Activated naive CD8-positive, alpha-beta T cell (primary cell): ENCODE data around the gene WEE1.
"Not testable (repeated sequence)": the region's sequence is repeated elsewhere in the genome, so short reads cannot be mapped to it uniquely, and the experiment has no call there.

Experiments
- H3K27ac Mint-ChIP-seq: one replicate; pipeline ENCODE4 v1.8.0; 2021; ENCODE audit warnings: mixed read lengths
- H3K27me3 Mint-ChIP-seq: one replicate; pipeline ENCODE4 v1.8.0; 2021; ENCODE audit warnings: mixed read lengths
- H3K36me3 Mint-ChIP-seq: one replicate; pipeline ENCODE4 v1.8.0; 2021; ENCODE audit warnings: mixed read lengths
- H3K4me1 Mint-ChIP-seq: one replicate; pipeline ENCODE4 v1.8.0; 2021; ENCODE audit warnings: low read depth, mixed read lengths
- H3K4me3 Mint-ChIP-seq: one replicate; pipeline ENCODE4 v1.8.0; 2021; ENCODE audit warnings: mild to moderate bottlenecking, mixed read lengths
- H3K9me3 Mint-ChIP-seq: one replicate; pipeline ENCODE4 v1.8.0; 2021; ENCODE audit warnings: low read depth, mixed read lengths

Gene WEE1

GRCh38 chr11:9573052-9573774 is at the start of gene WEE1:
Gene WEE1 (plus strand): TSS chr11:9573670. CDS start chr11:9573934, 264 bp downstream.
- Mint-ChIP-seq H3K27ac (peak within 1 kb of the TSS; percentile 58), H3K4me3 (peak within 1 kb of the TSS; percentile 92), H3K36me3 (peaks cover 11% of the 10 kb centered on the region), H3K27me3 (peaks cover 8% of the 10 kb centered on the region), H3K4me1 (peaks cover 24% of the 10 kb centered on the region), H3K9me3 (no peaks in the 10 kb centered on the region)

- H3K27me3 Mint-ChIP-seq = no peaks in the 10 kb centered on the region
- H3K4me1 Mint-ChIP-seq = no peaks in the 10 kb centered on the region
- peaks cover 7% of the 10 kb centered on the region for H3K36me3 Mint-ChIP-seq
- H3K27ac Mint-ChIP-seq = no peak overlapping the region
- H3K4me3 Mint-ChIP-seq = no peak overlapping the region
- no peaks in the 10 kb centered on the region for H3K9me3 Mint-ChIP-seq
Measured at GRCh38 chr11:9524001-9524400, 49.5 kb upstream of the WEE1 start.

GRCh38 chr11:9525116-9525515 is 48.4 kb upstream of the WEE1 start:
- Mint-ChIP-seq H3K36me3 (peaks cover 7% of the 10 kb centered on the region), H3K4me3 (no peak overlapping the region), H3K9me3 (no peaks in the 10 kb centered on the region), H3K4me1 (no peaks in the 10 kb centered on the region), H3K27me3 (no peaks in the 10 kb centered on the region), H3K27ac (no peak overlapping the region)

GRCh38 chr11:9527481-9528135 is 45.9 kb upstream of the WEE1 start:
- no peaks in the 10 kb centered on the region for H3K9me3 Mint-ChIP-seq
- H3K4me3 Mint-ChIP-seq = no peak overlapping the region
- H3K27ac Mint-ChIP-seq = no peak overlapping the region
- no peaks in the 10 kb centered on the region for H3K27me3 Mint-ChIP-seq
- H3K36me3 Mint-ChIP-seq = peaks cover 7% of the 10 kb centered on the region
- no peaks in the 10 kb centered on the region for H3K4me1 Mint-ChIP-seq

GRCh38 chr11:9528136-9528501 is 45.4 kb upstream of the WEE1 start:
- Mint-ChIP-seq H3K4me3 (no peak overlapping the region), H3K4me1 (no peaks in the 10 kb centered on the region), H3K27ac (no peak overlapping the region), H3K9me3 (no peaks in the 10 kb centered on the region), H3K27me3 (no peaks in the 10 kb centered on the region), H3K36me3 (peaks cover 5% of the 10 kb centered on the region)

GRCh38 chr11:9528573-9529333 is 44.7 kb upstream of the WEE1 start:
- Mint-ChIP-seq H3K4me3 (no peak overlapping the region), H3K4me1 (no peaks in the 10 kb centered on the region), H3K27ac (no peak overlapping the region), H3K36me3 (peaks cover 5% of the 10 kb centered on the region), H3K27me3 (no peaks in the 10 kb centered on the region), H3K9me3 (no peaks in the 10 kb centered on the region)

- Mint-ChIP-seq H3K36me3 (peaks cover 5% of the 10 kb centered on the region), H3K9me3 (no peaks in the 10 kb centered on the region), H3K27me3 (no peaks in the 10 kb centered on the region), H3K4me1 (no peaks in the 10 kb centered on the region), H3K27ac (no peak overlapping the region), H3K4me3 (no peak overlapping the region)
Measured at GRCh38 chr11:9529334-9529650, 44.2 kb upstream of the WEE1 start.

GRCh38 chr11:9530020-9530621 is 43.3 kb upstream of the WEE1 start:
- H3K36me3 Mint-ChIP-seq = peaks cover 5% of the 10 kb centered on the region
- H3K9me3 Mint-ChIP-seq = no peaks in the 10 kb centered on the region
- H3K4me3 Mint-ChIP-seq = no peak overlapping the region
- H3K27ac Mint-ChIP-seq = no peak overlapping the region
- no peaks in the 10 kb centered on the region for H3K4me1 Mint-ChIP-seq
- no peaks in the 10 kb centered on the region for H3K27me3 Mint-ChIP-seq

GRCh38 chr11:9530901-9531625 is 42.4 kb upstream of the WEE1 start:
- no peaks in the 10 kb centered on the region for H3K9me3 Mint-ChIP-seq
- H3K27me3 Mint-ChIP-seq = no peaks in the 10 kb centered on the region
- peaks cover 5% of the 10 kb centered on the region for H3K36me3 Mint-ChIP-seq
- H3K27ac Mint-ChIP-seq = no peak overlapping the region
- H3K4me3 Mint-ChIP-seq = no peak overlapping the region
- no peaks in the 10 kb centered on the region for H3K4me1 Mint-ChIP-seq

GRCh38 chr11:9533058-9533457 is 40.4 kb upstream of the WEE1 start:
- no peaks in the 10 kb centered on the region for H3K36me3 Mint-ChIP-seq
- no peaks in the 10 kb centered on the region for H3K9me3 Mint-ChIP-seq
- no peaks in the 10 kb centered on the region for H3K4me1 Mint-ChIP-seq
- H3K27ac Mint-ChIP-seq = no peak overlapping the region
- H3K4me3 Mint-ChIP-seq = no peak overlapping the region
- no peaks in the 10 kb centered on the region for H3K27me3 Mint-ChIP-seq

GRCh38 chr11:9533736-9534473 is 39.6 kb upstream of the WEE1 start:
- no peak overlapping the region for H3K27ac Mint-ChIP-seq
- no peaks in the 10 kb centered on the region for H3K36me3 Mint-ChIP-seq
- H3K27me3 Mint-ChIP-seq = no peaks in the 10 kb centered on the region
- no peaks in the 10 kb centered on the region for H3K9me3 Mint-ChIP-seq
- H3K4me1 Mint-ChIP-seq = no peaks in the 10 kb centered on the region
- no peak overlapping the region for H3K4me3 Mint-ChIP-seq

- no peak overlapping the region for H3K27ac Mint-ChIP-seq
- H3K9me3 Mint-ChIP-seq = no peaks in the 10 kb centered on the region
- H3K4me1 Mint-ChIP-seq = no peaks in the 10 kb centered on the region
- no peaks in the 10 kb centered on the region for H3K36me3 Mint-ChIP-seq
- H3K27me3 Mint-ChIP-seq = no peaks in the 10 kb centered on the region
- no peak overlapping the region for H3K4me3 Mint-ChIP-seq
Measured at GRCh38 chr11:9535189-9535781, 38.2 kb upstream of the WEE1 start.

- Mint-ChIP-seq H3K27me3 (no peaks in the 10 kb centered on the region), H3K27ac (no peak overlapping the region), H3K9me3 (no peaks in the 10 kb centered on the region), H3K36me3 (no peaks in the 10 kb centered on the region), H3K4me1 (no peaks in the 10 kb centered on the region), H3K4me3 (no peak overlapping the region)
Measured at GRCh38 chr11:9538548-9538947, 34.9 kb upstream of the WEE1 start.

- not testable (repeated sequence) for H3K27me3 Mint-ChIP-seq, H3K4me1 Mint-ChIP-seq, H3K27ac Mint-ChIP-seq, H3K4me3 Mint-ChIP-seq, H3K36me3 Mint-ChIP-seq, H3K9me3 Mint-ChIP-seq
Measured at GRCh38 chr11:9549216-9549615, 24.3 kb upstream of the WEE1 start.
